Neural crest cell (in vitro differentiated cells): ENCODE data around the gene SGK1. TPM values are rescaled to one million over a fixed set of nuclear protein-coding genes. Genes with fewer than 3 reads are reported as not detected.

Experiments used
- DNase-seq: peaks from one replicate; pipeline ENCODE4 v3.0.0; 2021; ENCODE audit warnings: low read depth, mixed read lengths, low spot score
- H3K27ac Mint-ChIP-seq: one replicate; pipeline ENCODE4 v1.8.0; 2021; ENCODE audit warnings: mild to moderate bottlenecking, mixed read lengths; ENCODE audit not compliant: unreplicated experiment
- H3K27me3 Mint-ChIP-seq: 2 replicates; pipeline ENCODE4 v1.8.0; 2021; ENCODE audit warnings: low read depth, mild to moderate bottlenecking, mixed read lengths
- H3K36me3 Mint-ChIP-seq: 2 replicates; pipeline ENCODE4 v1.8.0; 2021; ENCODE audit warnings: low read depth, mild to moderate bottlenecking, mixed read lengths
- H3K4me1 Mint-ChIP-seq: 2 replicates; pipeline ENCODE4 v1.8.0; 2021; ENCODE audit warnings: mixed read lengths
- H3K4me3 Mint-ChIP-seq: one replicate; pipeline ENCODE4 v1.8.0; 2021; ENCODE audit warnings: mild to moderate bottlenecking, mixed read lengths
- H3K9me3 Mint-ChIP-seq: 2 replicates; pipeline ENCODE4 v1.8.0; 2021; ENCODE audit warnings: mixed read lengths
- CTCF ChIP-seq: fragments of 200-600 bp; sonication (generic); conservative IDR thresholded peaks from 2 replicates; pipeline ENCODE4 v1.5.0; 2021; ENCODE audit warnings: antibody characterized with exemption, mild to moderate bottlenecking
- total RNA-seq: library from RNA; stranded (reverse); gene quantifications from 2 replicates; pipeline ENCODE4 v1.2.1, GENCODE V29; 2021

Gene SGK1
- total RNA-seq, 1 donor from 2014 or later: 5.9 TPM

GRCh38 chr6:134315974-134316441 lies 1.9 kb downstream of the SGK1 start:
- Mint-ChIP-seq H3K27ac (no peak overlapping the region), H3K27me3 (peaks cover 73% of the 10 kb centered on the region), H3K36me3 (no peaks in the 10 kb centered on the region), H3K4me3 (no peak overlapping the region), H3K4me1 (peaks cover 20% of the 10 kb centered on the region), H3K9me3 (no peaks in the 10 kb centered on the region)
- DNase-seq: no peak
- TF ChIP-seq CTCF: no peak

- Mint-ChIP-seq H3K9me3 (no peaks in the 10 kb centered on the region), H3K4me3 (no peak overlapping the region), H3K36me3 (no peaks in the 10 kb centered on the region), H3K27me3 (peaks cover 74% of the 10 kb centered on the region), H3K4me1 (peaks cover 20% of the 10 kb centered on the region), H3K27ac (no peak overlapping the region)
- no peak for TF ChIP-seq CTCF
- DNase-seq: no peak
Observed at GRCh38 chr6:134315189-134315588, 2.7 kb downstream of the SGK1 start.

- H3K27ac Mint-ChIP-seq: no peak overlapping the region
- H3K36me3 Mint-ChIP-seq: no peaks in the 10 kb centered on the region
- H3K4me3 Mint-ChIP-seq: no peak overlapping the region
- DNase-seq: no peak
- peaks cover 67% of the 10 kb centered on the region for H3K27me3 Mint-ChIP-seq
- TF ChIP-seq CTCF: no peak
- no peaks in the 10 kb centered on the region for H3K9me3 Mint-ChIP-seq
- peaks cover 20% of the 10 kb centered on the region for H3K4me1 Mint-ChIP-seq
Observed at GRCh38 chr6:134314006-134314821, 3.7 kb downstream of the SGK1 start.

- no peak for DNase-seq
- no peaks in the 10 kb centered on the region for H3K9me3 Mint-ChIP-seq
- H3K36me3 Mint-ChIP-seq: no peaks in the 10 kb centered on the region
- TF ChIP-seq CTCF: no peak
- H3K4me3 Mint-ChIP-seq: no peak overlapping the region
- peaks cover 8% of the 10 kb centered on the region for H3K4me1 Mint-ChIP-seq
- H3K27me3 Mint-ChIP-seq: peaks cover 46% of the 10 kb centered on the region
- no peak overlapping the region for H3K27ac Mint-ChIP-seq
Observed at GRCh38 chr6:134312038-134312660, 5.8 kb downstream of the SGK1 start.

- TF ChIP-seq CTCF: no peak
- Mint-ChIP-seq H3K4me3 (no peak overlapping the region), H3K27ac (no peak overlapping the region), H3K4me1 (no peaks in the 10 kb centered on the region), H3K36me3 (no peaks in the 10 kb centered on the region), H3K9me3 (no peaks in the 10 kb centered on the region), H3K27me3 (peaks cover 33% of the 10 kb centered on the region)
- DNase-seq: no peak
Observed at GRCh38 chr6:134310817-134311216, 7.1 kb downstream of the SGK1 start.
